Stomach (tissue), 9 donors: ENCODE data around the gene FITM1. TPM values are rescaled to one million over a fixed set of nuclear protein-coding genes. Genes with fewer than 3 reads are reported as not detected.

ENCODE experiments used
- DNase-seq, 2 donors: peaks; one replicate each; pipeline versions ENCODE4 v3.0.0 to v3.0.0-alpha.2; 2013 to 2019
- H3K27ac ChIP-seq, 5 donors: fragments of 200-600 bp in 4 of 5; sonication (generic) in 4 of 5; one replicate each; pipeline ENCODE4 v1.5.1; 2013 to 2019; ENCODE audit warnings: mild to moderate bottlenecking in 1 of 5, moderate library complexity in 1 of 5
- H3K27me3 ChIP-seq, 3 donors: fragments of 200-600 bp; sonication (generic); one replicate each; pipeline ENCODE4 v1.5.1; 2017 to 2019; ENCODE audit warnings: mixed run types in 1 of 3
- H3K36me3 ChIP-seq, 4 donors: fragments of 200-600 bp; sonication (generic); 1 replicate in 3 of 4; 2 replicates in 1 of 4; pipeline ENCODE4 v1.5.1; 2016 to 2019
- H3K4me1 ChIP-seq, 4 donors: fragments of 200-600 bp; sonication (generic); one replicate each; pipeline ENCODE4 v1.5.1; 2016 to 2019
- H3K4me3 ChIP-seq, 4 donors: fragments of 200-600 bp; sonication (generic) in 3 of 4; one replicate each; pipeline ENCODE4 v1.5.1; 2016 to 2019; ENCODE audit warnings: mild to moderate bottlenecking in 1 of 4
- H3K9me3 ChIP-seq, 4 donors: fragments of 200-600 bp; sonication (generic); one replicate each; pipeline ENCODE4 v1.5.1; 2016 to 2019
- CTCF ChIP-seq, 7 experiments: fragments of 450-650 bp in 4 of 7; fragments of 200-600 bp in 3 of 7; sonication (generic) in 3 of 7; IDR thresholded peaks; one replicate each; pipeline ENCODE4 v1.5.1; 2016 to 2019; ENCODE audit warnings: antibody characterized with exemption in 7 of 7, control low read depth in 2 of 7, mild to moderate bottlenecking in 1 of 7
- EP300 ChIP-seq: sonication (generic); formaldehyde crosslinking; IDR thresholded peaks from one replicate; pipeline ENCODE4 v1.6.1; 2017; ENCODE audit warnings: antibody characterized with exemption
- POLR2A ChIP-seq, 4 donors: fragments of 450-650 bp; IDR thresholded peaks; one replicate each; pipeline ENCODE4 v1.6.1; 2016; ENCODE audit warnings: antibody characterized with exemption in 4 of 4, control low read depth in 2 of 4, mild to moderate bottlenecking in 1 of 4, moderate library complexity in 1 of 4
- POLR2AphosphoS5 ChIP-seq, 3 donors: sonication (generic); formaldehyde crosslinking; IDR thresholded peaks; one replicate each; pipeline ENCODE4 v1.6.1; 2016; ENCODE audit warnings: antibody characterized with exemption in 3 of 3
- WGBS, 5 donors: extraction: QIAGEN DNeasy Blood & Tissue Kit in 3 of 5; methylation state at CpG; one replicate each; pipeline versions ENCODE4 v1.1.5 to v1.1.7; 2013 to 2018; 5-methylcytosine and 5-hydroxymethylcytosine counted together
- intact Hi-C: fragments of 100-400 bp; cut with DNase I; formaldehyde crosslinking; loops from one replicate; pipeline ENCODE4 v1.15.1; 2023; ENCODE audit warnings: low total_unique reads
- polyA plus RNA-seq, 3 donors: library from polyadenylated mRNA; stranded (reverse); fragments of 200-250 nt; gene quantifications; one replicate each; pipeline ENCODE4 v1.2.3, GENCODE V29; 2013
- total RNA-seq, 5 donors: library from RNA; depleted of rRNA; stranded (reverse); fragments of >200 nt; gene quantifications; one replicate each; pipeline versions ENCODE4 v1.1.0 to v1.2.3, GENCODE V29; 2014 to 2016
- donor health status: healthy with polysubstance abuse.
- donor health status: Bipolar disorder and iron deficiency.
- donor health status: healthy.

Gene FITM1
- total and polyA plus RNA-seq, 8 donors, result 0.87 to 80.5 (median 2.2) TPM; not detected in 3

GRCh38 chr14:24155100-24155499, 24.6 kb downstream of the FITM1 start:
- peaks cover 0 to 9% (median 2%) of the 10 kb centered on the region in 4 donors for H3K4me1 ChIP-seq
- H3K9me3 ChIP-seq, result no peaks in the 10 kb centered on the region
- intact Hi-C loops, result no loop called here
- no peak for TF ChIP-seq POLR2AphosphoS5 (IDR thresholded peaks at IDR 0.05)
- TF ChIP-seq POLR2A (IDR thresholded peaks at IDR 0.05), result no peak
- TF ChIP-seq EP300, result no peak
- TF ChIP-seq CTCF (IDR thresholded peaks at IDR 0.05), result no peak
- peaks cover 57 to 98% (median 94%) of the 10 kb centered on the region in 4 donors for H3K36me3 ChIP-seq
- no peaks in the 10 kb centered on the region for H3K27me3 ChIP-seq
- H3K4me3 ChIP-seq, result no peak overlapping the region
- no peak overlapping the region for H3K27ac ChIP-seq
- 94 to 99% (median 95%) methylated on average over 9 to 10 of the region's 10 CpGs for WGBS, 5 donors
- DNase-seq, result no peak

DNA sequence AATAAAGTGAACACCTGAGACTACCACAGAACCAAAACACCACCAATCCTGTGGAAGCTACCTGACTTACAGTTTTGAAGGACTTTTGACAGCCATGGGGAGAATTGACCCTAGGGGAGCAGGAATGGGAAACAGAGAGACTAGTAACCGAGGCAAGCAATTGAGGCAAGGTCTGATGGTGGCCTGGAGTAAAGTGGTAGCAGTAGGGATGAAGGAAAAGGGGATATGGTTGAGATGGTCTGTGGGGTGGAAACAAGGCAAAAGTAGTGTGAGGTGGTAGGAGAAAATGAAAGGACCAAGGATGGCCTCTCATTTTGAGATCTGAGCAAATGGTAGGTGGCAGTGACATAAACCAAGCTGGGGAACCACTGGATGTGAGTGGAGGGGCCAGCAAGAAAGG, 26.4 kb downstream of the FITM1 start:
- H3K36me3 ChIP-seq, result peaks cover 49 to 87% (median 83%) of the 10 kb centered on the region in 4 donors
- H3K27me3 ChIP-seq, result no peaks in the 10 kb centered on the region
- no peak overlapping the region for H3K27ac ChIP-seq
- no peaks in the 10 kb centered on the region for H3K9me3 ChIP-seq
- DNase-seq, result no peak
- H3K4me3 ChIP-seq, result no peak overlapping the region
- WGBS, 5 donors, result 84 to 94% (median 92%) methylated on average over 1 of the region's 1 CpG
- H3K4me1 ChIP-seq, result peaks cover 9 to 15% (median 11%) of the 10 kb centered on the region in 4 donors
- intact Hi-C loops, result no loop called here
- TF ChIP-seq EP300, result no peak
- no peak for TF ChIP-seq POLR2AphosphoS5 (IDR thresholded peaks at IDR 0.05)
- TF ChIP-seq CTCF (IDR thresholded peaks at IDR 0.05), result no peak
- TF ChIP-seq POLR2A (IDR thresholded peaks at IDR 0.05), result no peak

- no peak overlapping the region for H3K27ac ChIP-seq
- TF ChIP-seq POLR2AphosphoS5 (IDR thresholded peaks at IDR 0.05) (no peak), CTCF (IDR thresholded peaks at IDR 0.05) (no peak), EP300 (no peak), POLR2A (IDR thresholded peaks at IDR 0.05) (no peak)
- H3K9me3 ChIP-seq, result no peaks in the 10 kb centered on the region
- H3K36me3 ChIP-seq, result peaks cover 47 to 82% (median 79%) of the 10 kb centered on the region in 4 donors
- WGBS, 5 donors, result 88 to 94% (median 90%) methylated on average over 12 of the region's 12 CpGs
- no peak for DNase-seq
- intact Hi-C loops, result no loop called here
- H3K4me3 ChIP-seq, result no peak overlapping the region
- no peaks in the 10 kb centered on the region for H3K27me3 ChIP-seq
- peaks cover 12 to 20% (median 16%) of the 10 kb centered on the region in 4 donors for H3K4me1 ChIP-seq
Observed at GRCh38 chr14:24157331-24157730, 26.9 kb downstream of the FITM1 start.

- peaks cover 62 to 81% (median 76%) of the 10 kb centered on the region in 4 donors for H3K36me3 ChIP-seq
Observed at GRCh38 chr14:24159777-24160498, 29.5 kb downstream of the FITM1 start.

More at GRCh38 chr14:24159777-24160498, 29.5 kb downstream of the FITM1 start:
- Histone ChIP-seq H3K4me1 (peaks cover 26 to 46% (median 40%) of the 10 kb centered on the region in 4 donors), H3K9me3 (no peaks in the 10 kb centered on the region), H3K27me3 (no peaks in the 10 kb centered on the region), H3K4me3 (no peak overlapping the region), H3K27ac (peak overlapping the region; percentile 16 to 97 (median 95))
- no peak for DNase-seq
- WGBS, 5 donors, result 78 to 89% (median 83%) methylated on average over 11 of the region's 11 CpGs
- intact Hi-C loops, result no loop called here
- TF ChIP-seq EP300 (no peak), CTCF (IDR thresholded peaks at IDR 0.05) (no peak), POLR2AphosphoS5 (IDR thresholded peaks at IDR 0.05) (no peak), POLR2A (IDR thresholded peaks at IDR 0.05) (no peak)
